PC-3 (cell line): ENCODE results near the gene NFE2.
"Not testable (repeated sequence)": the region's sequence is repeated elsewhere in the genome, so short reads cannot be mapped to it uniquely, and the experiment has no call there.

Experiments
- CTCF ChIP-seq: fragments of 300-600 bp; sonication (generic); conservative IDR thresholded peaks from 2 replicates; pipeline ENCODE4 v1.5.1; 2017; ENCODE audit warnings: antibody characterized with exemption, low read depth, mild to moderate bottlenecking, low read length
- EZH2 ChIP-seq: fragments of 300-600 bp; sonication (generic); IDR thresholded peaks from one replicate; pipeline ENCODE4 v1.6.1; 2017; ENCODE audit warnings: antibody characterized with exemption, mild to moderate bottlenecking, low read length; ENCODE audit not compliant: unreplicated experiment
- EZH2phosphoT487 ChIP-seq: fragments of 300-600 bp; sonication (generic); IDR thresholded peaks from 2 replicates; pipeline ENCODE4 v1.6.1; 2018; ENCODE audit warnings: mild to moderate bottlenecking, antibody characterized with exemption, low read length, borderline replicate concordance

GRCh38 chr12:54281694-54282093 is 19.1 kb downstream of the NFE2 start:
- not testable (repeated sequence) for TF ChIP-seq CTCF, EZH2phosphoT487, EZH2
